ENCODE results near the gene TTLL10.

Gene TTLL10

GRCh38 chr1:1228187-1228586 lies 54.5 kb downstream of the TTLL10 start:
- Mint-ChIP-seq H3K27me3 (no peaks in the 10 kb centered on the region), H3K36me3 (ENCODE audit: low read depth) (peaks cover 25% of the 10 kb centered on the region)

GRCh38 chr1:1228596-1229321 lies 55.1 kb downstream of the TTLL10 start:
- Mint-ChIP-seq H3K27me3 (no peaks in the 10 kb centered on the region), H3K27ac (no peak overlapping the region), H3K9me3 (no peaks in the 10 kb centered on the region), H3K4me3 (no peak overlapping the region), H3K36me3 (ENCODE audit: low read depth) (peaks cover 26% of the 10 kb centered on the region), H3K4me1 (peaks cover 28% of the 10 kb centered on the region)
- ATAC-seq = no peak
- DNase-seq = no peak

More at GRCh38 chr1:1228187-1228586, 54.5 kb downstream of the TTLL10 start:
- DNase-seq (no peak), ATAC-seq (no peak)
- Mint-ChIP-seq H3K4me1 (peaks cover 24% of the 10 kb centered on the region), H3K27ac (no peak overlapping the region), H3K4me3 (no peak overlapping the region), H3K9me3 (no peaks in the 10 kb centered on the region)

- no peaks in the 10 kb centered on the region for H3K27me3 Mint-ChIP-seq
- H3K4me1 Mint-ChIP-seq = peaks cover 38% of the 10 kb centered on the region
- H3K9me3 Mint-ChIP-seq = no peaks in the 10 kb centered on the region
- H3K27ac Mint-ChIP-seq = peak overlapping the region; percentile 78
- H3K36me3 Mint-ChIP-seq (ENCODE audit: low read depth) = peaks cover 31% of the 10 kb centered on the region
- ATAC-seq = no peak
- peak overlapping the region; percentile 89 for H3K4me3 Mint-ChIP-seq
- DNase-seq = no peak
Measured at GRCh38 chr1:1229770-1230169, 56.1 kb downstream of the TTLL10 start.

GRCh38 chr1:1230656-1231399 lies 57.1 kb downstream of the TTLL10 start:
- no peaks in the 10 kb centered on the region for H3K9me3 Mint-ChIP-seq
- ATAC-seq = no peak
- H3K27me3 Mint-ChIP-seq = no peaks in the 10 kb centered on the region
- H3K36me3 Mint-ChIP-seq (ENCODE audit: low read depth) = peaks cover 28% of the 10 kb centered on the region
- H3K27ac Mint-ChIP-seq = peak overlapping the region; percentile 84
- peaks cover 37% of the 10 kb centered on the region for H3K4me1 Mint-ChIP-seq
- peak overlapping the region; percentile 89 for H3K4me3 Mint-ChIP-seq
- peak; percentile 31 for DNase-seq

- Mint-ChIP-seq H3K36me3 (ENCODE audit: low read depth) (peaks cover 28% of the 10 kb centered on the region), H3K4me3 (peak within 1 kb of the TSS; percentile 89), H3K27me3 (no peaks in the 10 kb centered on the region), H3K9me3 (no peaks in the 10 kb centered on the region), H3K27ac (peak within 1 kb of the TSS; percentile 84), H3K4me1 (peaks cover 35% of the 10 kb centered on the region)
- DNase-seq (peak; percentile 98), ATAC-seq (peak; percentile 92)
Measured at GRCh38 chr1:1231400-1232207, 57.9 kb downstream of the TTLL10 start, which contains the start of gene SDF4. Gene SDF4, minus strand, starts transcription at chr1:1232001. Its CDS starts 3,229 bp downstream, at chr1:1228772.

DNA sequence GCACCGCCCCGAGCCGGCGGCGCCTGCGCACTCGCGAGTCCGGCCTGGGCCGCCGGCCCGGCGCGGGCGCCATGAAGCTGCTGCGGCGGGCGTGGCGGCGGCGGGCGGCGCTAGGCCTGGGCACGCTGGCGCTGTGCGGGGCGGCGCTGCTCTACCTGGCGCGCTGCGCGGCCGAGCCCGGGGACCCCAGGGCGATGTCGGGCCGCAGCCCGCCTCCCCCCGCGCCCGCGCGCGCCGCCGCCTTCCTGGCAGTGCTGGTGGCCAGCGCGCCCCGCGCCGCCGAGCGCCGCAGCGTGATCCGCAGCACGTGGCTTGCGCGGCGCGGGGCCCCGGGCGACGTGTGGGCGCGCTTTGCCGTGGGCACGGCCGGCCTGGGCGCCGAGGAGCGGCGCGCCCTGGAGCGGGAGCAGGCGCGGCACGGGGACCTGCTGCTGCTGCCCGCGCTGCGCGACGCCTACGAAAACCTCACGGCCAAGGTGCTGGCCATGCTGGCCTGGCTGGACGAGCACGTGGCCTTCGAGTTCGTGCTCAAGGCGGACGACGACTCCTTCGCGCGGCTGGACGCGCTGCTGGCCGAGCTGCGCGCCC lies 58.6 kb downstream of the TTLL10 start, which contains the start of gene B3GALT6:
TSS of gene B3GALT6 (plus strand) at position 30 of the 588 bp plus-strand sequence. CDS start at position 72, 42 bp downstream.
- DNase-seq (no peak), ATAC-seq (no peak)
- peaks cover 28% of the 10 kb centered on the region for H3K36me3 Mint-ChIP-seq (ENCODE audit: low read depth)

GRCh38 chr1:1232796-1233566 lies 59.3 kb downstream of the TTLL10 start:
- ATAC-seq = no peak
- Mint-ChIP-seq H3K9me3 (no peaks in the 10 kb centered on the region), H3K27me3 (no peaks in the 10 kb centered on the region), H3K27ac (peak overlapping the region; percentile 92), H3K4me1 (peaks cover 35% of the 10 kb centered on the region), H3K36me3 (ENCODE audit: low read depth) (peaks cover 24% of the 10 kb centered on the region), H3K4me3 (peak overlapping the region; percentile 81)
- no peak for DNase-seq

More for the DNA sequence above, 58.6 kb downstream of the TTLL10 start, which contains the start of gene B3GALT6:
- Mint-ChIP-seq H3K9me3 (no peaks in the 10 kb centered on the region), H3K4me3 (peak within 1 kb of the TSS; percentile 89), H3K27ac (peak within 1 kb of the TSS; percentile 84), H3K4me1 (peaks cover 35% of the 10 kb centered on the region), H3K27me3 (no peaks in the 10 kb centered on the region)

- no peaks in the 10 kb centered on the region for H3K9me3 Mint-ChIP-seq
- peak overlapping the region; percentile 81 for H3K4me3 Mint-ChIP-seq
- no peaks in the 10 kb centered on the region for H3K27me3 Mint-ChIP-seq
- peaks cover 24% of the 10 kb centered on the region for H3K36me3 Mint-ChIP-seq (ENCODE audit: low read depth)
- no peak for ATAC-seq
- peaks cover 35% of the 10 kb centered on the region for H3K4me1 Mint-ChIP-seq
- no peak for DNase-seq
- peak overlapping the region; percentile 92 for H3K27ac Mint-ChIP-seq
Measured at GRCh38 chr1:1233567-1233892, 59.9 kb downstream of the TTLL10 start.

GRCh38 chr1:1234180-1234808 lies 60.6 kb downstream of the TTLL10 start:
- peaks cover 31% of the 10 kb centered on the region for H3K4me1 Mint-ChIP-seq
- peaks cover 24% of the 10 kb centered on the region for H3K36me3 Mint-ChIP-seq (ENCODE audit: low read depth)
- H3K4me3 Mint-ChIP-seq = peak overlapping the region; percentile 81
- peaks cover 1% of the 10 kb centered on the region for H3K27me3 Mint-ChIP-seq
- H3K9me3 Mint-ChIP-seq = no peaks in the 10 kb centered on the region
- peak overlapping the region; percentile 92 for H3K27ac Mint-ChIP-seq
- no peak for ATAC-seq
- DNase-seq = no peak

GRCh38 chr1:1235016-1235744 lies 61.5 kb downstream of the TTLL10 start:
- Mint-ChIP-seq H3K4me1 (peaks cover 22% of the 10 kb centered on the region), H3K36me3 (ENCODE audit: low read depth) (peaks cover 19% of the 10 kb centered on the region), H3K27ac (no peak overlapping the region), H3K27me3 (peaks cover 1% of the 10 kb centered on the region), H3K9me3 (no peaks in the 10 kb centered on the region), H3K4me3 (peak overlapping the region; percentile 81)
- no peak for DNase-seq
- no peak for ATAC-seq

GRCh38 chr1:1236176-1236763 lies 62.6 kb downstream of the TTLL10 start:
- H3K27ac Mint-ChIP-seq = no peak overlapping the region
- DNase-seq (no peak), ATAC-seq (no peak)
- H3K4me3 Mint-ChIP-seq = no peak overlapping the region
- peaks cover 14% of the 10 kb centered on the region for H3K4me1 Mint-ChIP-seq
- peaks cover 11% of the 10 kb centered on the region for H3K36me3 Mint-ChIP-seq (ENCODE audit: low read depth)
- H3K27me3 Mint-ChIP-seq = peaks cover 1% of the 10 kb centered on the region
- no peaks in the 10 kb centered on the region for H3K9me3 Mint-ChIP-seq
